8988T (cell line): ENCODE data around the gene UPF1.
A peak's percentile ranks its signal among the peaks of the same experiment; 100 is the strongest.
"Not testable (repeated sequence)": the region's sequence is repeated elsewhere in the genome, so short reads cannot be mapped to it uniquely, and the experiment has no call there.

Source experiments
- DNase-seq: peaks from one replicate; pipeline ENCODE4 v3.0.0; 2011

Gene UPF1

DNA sequence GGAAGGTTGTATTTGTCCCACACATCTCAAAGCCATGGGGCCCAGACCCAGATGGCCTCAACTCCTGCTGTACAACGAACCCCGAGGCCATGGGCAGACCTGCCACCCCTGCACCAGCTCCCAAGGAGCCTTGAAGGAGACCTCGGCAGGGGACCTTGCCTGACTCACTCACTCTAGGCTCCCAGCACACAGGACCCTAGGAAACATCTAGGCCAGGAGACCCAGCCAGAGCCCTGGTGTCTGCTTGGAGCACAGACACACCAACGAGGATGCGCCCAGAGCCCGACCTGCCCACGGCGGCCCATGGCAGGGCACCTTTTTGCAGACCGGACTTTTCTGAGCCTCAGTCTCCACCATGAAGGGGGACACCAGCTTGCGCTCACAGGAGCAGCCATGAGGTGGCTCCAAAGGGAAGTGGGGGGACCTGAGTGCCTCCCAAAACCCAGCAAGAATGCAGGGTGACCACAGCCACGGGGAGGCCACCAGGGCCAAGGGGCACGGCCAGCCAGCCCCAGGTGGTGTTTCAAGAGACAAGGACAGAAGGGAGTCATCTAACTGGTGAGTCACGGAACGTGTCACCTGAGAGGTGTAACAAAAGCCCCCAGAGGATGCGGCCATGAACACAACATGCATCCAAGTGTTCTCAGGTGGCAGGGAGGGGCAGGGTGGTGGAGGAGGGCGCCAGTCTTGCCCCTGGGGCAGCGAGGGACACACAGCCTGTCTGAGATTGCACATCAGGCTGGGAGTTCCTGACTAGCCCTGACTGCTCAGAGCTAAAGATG is 69.1 kb downstream of the UPF1 start:
- no peak for DNase-seq

GRCh38 chr19:18901491-18901890 is 69.7 kb downstream of the UPF1 start:
- DNase-seq, result no peak

- DNase-seq, result not testable (repeated sequence)
Measured at GRCh38 chr19:18902519-18902918, 70.8 kb downstream of the UPF1 start.

GRCh38 chr19:18903156-18904037 is 71.6 kb downstream of the UPF1 start:
- no peak for DNase-seq

GRCh38 chr19:18904334-18905057 is 72.7 kb downstream of the UPF1 start:
- DNase-seq, result no peak

DNA sequence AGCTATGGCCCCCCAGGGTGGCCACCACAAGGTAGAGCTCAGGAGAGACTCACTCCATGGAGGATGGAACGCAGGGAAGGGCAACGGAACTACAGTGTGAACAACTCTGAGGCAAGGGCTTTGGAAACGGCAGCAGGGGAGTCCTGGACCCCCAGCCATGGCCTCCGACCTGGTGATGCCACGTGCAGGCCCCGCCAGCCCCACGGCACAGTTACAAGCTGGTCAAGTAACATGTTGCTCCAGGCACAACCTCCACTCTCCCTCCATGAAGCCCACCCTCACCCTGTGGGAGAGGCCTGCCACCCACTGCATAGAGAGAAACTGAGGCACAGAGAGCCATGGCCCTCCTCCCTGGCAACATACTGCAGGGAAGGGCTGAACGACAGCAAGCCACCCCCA is 73.3 kb downstream of the UPF1 start:
- DNase-seq, result no peak

GRCh38 chr19:18905513-18906236 is 73.9 kb downstream of the UPF1 start:
- DNase-seq, result no peak

DNA sequence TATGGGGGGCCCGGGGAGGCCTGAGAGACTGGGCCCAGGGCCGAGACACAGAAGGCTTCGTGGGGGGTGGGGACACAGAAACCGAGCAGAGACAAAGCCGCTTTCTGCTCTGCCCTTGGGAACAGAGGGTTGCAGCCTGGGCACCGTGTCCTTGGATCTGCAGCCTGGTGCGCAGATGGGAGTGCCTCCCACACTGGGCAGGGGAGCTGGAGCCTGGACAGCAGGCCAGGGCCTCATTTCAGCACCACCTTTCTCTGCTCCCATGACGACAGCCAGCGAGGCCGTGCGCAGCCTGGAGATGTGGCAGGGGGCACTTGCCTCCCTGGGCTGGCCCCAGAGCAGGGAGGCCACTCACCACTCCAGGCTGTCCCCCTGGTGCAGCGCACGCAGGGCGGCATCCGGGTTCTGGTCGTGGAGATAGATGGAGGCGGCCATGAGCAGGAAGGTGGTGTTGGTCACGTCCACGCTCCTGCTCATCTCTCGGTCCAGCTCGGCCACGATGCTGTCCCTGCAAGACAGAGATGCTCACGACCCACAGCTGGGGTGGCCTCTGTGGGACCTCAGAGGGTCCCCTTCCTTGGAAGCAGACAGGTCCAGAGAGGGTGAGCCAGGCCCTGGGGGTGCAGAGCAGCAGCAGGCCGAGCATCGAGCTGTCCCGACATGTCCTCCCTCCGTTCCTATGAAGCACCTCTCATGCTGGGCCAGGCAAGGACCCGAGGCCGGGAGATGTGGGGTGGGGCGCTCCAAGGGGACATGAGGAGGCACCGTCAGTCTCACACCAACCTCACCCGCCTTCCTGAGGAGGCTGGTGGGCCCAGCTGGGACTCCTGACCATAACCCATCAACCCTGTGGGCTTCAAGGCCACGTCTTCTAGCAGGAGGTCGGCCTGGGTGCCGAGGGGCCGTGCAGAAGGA is 75.1 kb downstream of the UPF1 start:
- DNase-seq, result no peak

- no peak for DNase-seq
Measured at GRCh38 chr19:18908917-18909619, 77.3 kb downstream of the UPF1 start.

- DNase-seq, result no peak
Measured at GRCh38 chr19:18910010-18910409, 78.3 kb downstream of the UPF1 start.

GRCh38 chr19:18910801-18911436 is 79.2 kb downstream of the UPF1 start:
- no peak for DNase-seq

GRCh38 chr19:18912933-18913332 is 81.2 kb downstream of the UPF1 start:
- DNase-seq, result no peak

DNA sequence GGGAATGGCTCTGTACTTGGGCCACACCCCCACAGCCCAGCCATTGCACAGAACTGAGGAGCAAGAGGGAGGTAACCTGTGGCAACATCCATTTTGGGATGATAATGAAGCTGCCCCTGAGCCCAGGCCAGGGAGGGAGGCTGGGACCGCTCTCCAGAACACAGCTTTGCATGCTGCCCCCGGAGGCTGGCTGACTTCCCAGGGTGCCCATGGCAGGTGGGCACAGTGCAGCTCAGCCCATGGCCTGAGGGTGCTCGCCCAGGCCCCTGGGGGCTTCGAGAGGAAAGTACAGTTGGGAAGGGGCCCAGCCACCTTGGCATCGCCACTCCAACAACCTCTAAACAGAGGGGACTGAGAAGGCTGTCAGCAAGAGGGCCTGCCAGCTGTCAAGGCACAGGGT is 81.7 kb downstream of the UPF1 start:
- DNase-seq, result no peak

DNA sequence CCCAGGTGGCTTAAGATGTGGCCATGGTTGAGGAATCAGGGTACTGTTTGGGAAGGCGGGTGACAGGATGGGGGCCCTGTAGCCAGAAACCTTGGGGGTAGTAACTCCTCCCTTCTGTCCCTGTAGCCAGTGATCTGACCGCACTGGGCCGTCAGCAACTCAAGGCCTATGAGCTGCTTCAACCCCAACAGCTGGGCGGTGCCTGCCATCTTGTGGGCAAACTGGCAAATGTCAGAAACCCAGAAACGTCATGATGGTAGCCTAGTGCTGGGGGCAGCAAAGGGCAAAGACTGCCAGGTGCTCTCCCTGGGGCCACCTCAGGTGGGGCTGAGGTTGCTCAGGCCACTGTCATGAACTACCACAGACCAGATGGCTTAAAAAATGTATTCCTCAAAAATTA is 83.9 kb downstream of the UPF1 start:
- peak; percentile 85 for DNase-seq

DNA sequence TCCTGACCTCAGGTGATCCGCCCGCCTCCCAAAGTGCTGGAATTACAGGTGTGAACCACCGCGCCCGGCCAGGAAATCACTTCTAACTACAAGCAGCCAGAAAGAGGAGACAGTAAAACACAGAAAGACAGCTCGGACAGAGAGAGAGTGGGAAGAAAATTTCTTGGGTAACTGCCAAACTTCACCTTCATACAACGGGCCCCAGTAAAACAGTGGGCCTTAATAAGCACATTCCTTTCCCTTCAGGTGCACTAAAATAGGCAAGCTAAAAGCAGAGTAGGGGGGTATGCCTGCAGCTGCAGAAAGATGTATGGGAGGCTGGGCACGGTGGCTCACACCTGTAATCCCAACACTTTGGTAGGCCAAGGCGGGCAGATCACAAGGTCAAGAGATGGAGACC is 85.8 kb downstream of the UPF1 start:
- not testable (repeated sequence) for DNase-seq
